GM18511 (cell line): ENCODE measurements around the gene CDX1.
A peak's percentile ranks its signal among the peaks of the same experiment; 100 is the strongest.

ENCODE experiments used
- ATAC-seq: cut with Tn5 transposase; IDR thresholded peaks from one replicate; pipeline ENCODE4 v1.9.1; 2021; ENCODE audit warnings: mild to moderate bottlenecking, moderate library complexity; ENCODE audit not compliant: unreplicated experiment

Gene CDX1

GRCh38 chr5:150203832-150204589, 37.4 kb downstream of the CDX1 start:
- no peak for ATAC-seq

GRCh38 chr5:150204590-150204960, 38.0 kb downstream of the CDX1 start:
- ATAC-seq = no peak

GRCh38 chr5:150206098-150206778, 39.7 kb downstream of the CDX1 start:
- ATAC-seq = no peak

GRCh38 chr5:150206779-150207115, 40.2 kb downstream of the CDX1 start:
- no peak for ATAC-seq

GRCh38 chr5:150208187-150209098, 41.9 kb downstream of the CDX1 start:
- no peak for ATAC-seq

GRCh38 chr5:150209099-150209635, 42.6 kb downstream of the CDX1 start:
- no peak for ATAC-seq

- no peak for ATAC-seq
These were observed 44.1 kb downstream of the CDX1 start for GRCh38 chr5:150210644-150211043.

GRCh38 chr5:150211156-150212030, 44.8 kb downstream of the CDX1 start:
- no peak for ATAC-seq

GRCh38 chr5:150213530-150213929, 47.0 kb downstream of the CDX1 start:
- ATAC-seq = no peak

GRCh38 chr5:150214289-150214688, 47.7 kb downstream of the CDX1 start:
- no peak for ATAC-seq

GRCh38 chr5:150215979-150216944, 49.7 kb downstream of the CDX1 start:
- no peak for ATAC-seq

- no peak for ATAC-seq
These were observed 50.5 kb downstream of the CDX1 start for GRCh38 chr5:150217038-150217437.

- ATAC-seq = peak; percentile 96
These were observed 51.5 kb downstream of the CDX1 start for GRCh38 chr5:150217873-150218692.

- ATAC-seq = no peak
These were observed 52.1 kb downstream of the CDX1 start for GRCh38 chr5:150218693-150219035.

GRCh38 chr5:150219142-150219541, 52.6 kb downstream of the CDX1 start:
- ATAC-seq = no peak

- no peak for ATAC-seq
These were observed 53.3 kb downstream of the CDX1 start for GRCh38 chr5:150219861-150220260.

GRCh38 chr5:150221471-150221870, 54.9 kb downstream of the CDX1 start:
- ATAC-seq = no peak

- ATAC-seq = no peak
These were observed 56.3 kb downstream of the CDX1 start for GRCh38 chr5:150222906-150223305.
